Measurements from ENCODE around the gene RASAL2. TPM values are rescaled to one million over a fixed set of nuclear protein-coding genes. Genes with fewer than 3 reads are reported as not detected.

RASAL2 gene
- total RNA-seq, 2 experiments from 2014 or later = not detected

DNA sequence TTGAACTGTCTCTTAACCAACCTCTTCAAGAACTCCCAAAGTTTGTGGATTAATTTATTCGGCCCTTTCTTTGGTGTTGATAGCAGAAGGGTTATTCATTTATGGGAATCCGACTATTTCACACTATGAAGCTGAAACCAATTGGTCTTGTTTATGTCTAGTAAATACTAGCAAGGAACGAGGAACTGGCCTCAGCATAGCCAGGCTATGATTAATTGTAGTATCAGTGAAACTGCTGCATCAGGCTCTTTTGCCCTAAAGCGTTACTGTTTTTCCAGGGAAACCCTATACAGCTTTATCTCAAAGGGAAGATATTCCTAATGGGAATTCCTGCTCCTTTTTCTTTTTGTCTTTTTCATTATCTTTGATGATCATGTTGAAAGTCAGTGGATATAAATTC is 367.8 kb downstream of the RASAL2 start:
- no peak overlapping the region for H3K27ac Mint-ChIP-seq
- ATAC-seq = no peak
- peaks cover 2% of the 10 kb centered on the region for H3K27me3 Mint-ChIP-seq

GRCh38 chr1:178464141-178464540 is 370.2 kb downstream of the RASAL2 start:
- peaks cover 4% of the 10 kb centered on the region for H3K27me3 Mint-ChIP-seq
- TF ChIP-seq, protein P1, sequence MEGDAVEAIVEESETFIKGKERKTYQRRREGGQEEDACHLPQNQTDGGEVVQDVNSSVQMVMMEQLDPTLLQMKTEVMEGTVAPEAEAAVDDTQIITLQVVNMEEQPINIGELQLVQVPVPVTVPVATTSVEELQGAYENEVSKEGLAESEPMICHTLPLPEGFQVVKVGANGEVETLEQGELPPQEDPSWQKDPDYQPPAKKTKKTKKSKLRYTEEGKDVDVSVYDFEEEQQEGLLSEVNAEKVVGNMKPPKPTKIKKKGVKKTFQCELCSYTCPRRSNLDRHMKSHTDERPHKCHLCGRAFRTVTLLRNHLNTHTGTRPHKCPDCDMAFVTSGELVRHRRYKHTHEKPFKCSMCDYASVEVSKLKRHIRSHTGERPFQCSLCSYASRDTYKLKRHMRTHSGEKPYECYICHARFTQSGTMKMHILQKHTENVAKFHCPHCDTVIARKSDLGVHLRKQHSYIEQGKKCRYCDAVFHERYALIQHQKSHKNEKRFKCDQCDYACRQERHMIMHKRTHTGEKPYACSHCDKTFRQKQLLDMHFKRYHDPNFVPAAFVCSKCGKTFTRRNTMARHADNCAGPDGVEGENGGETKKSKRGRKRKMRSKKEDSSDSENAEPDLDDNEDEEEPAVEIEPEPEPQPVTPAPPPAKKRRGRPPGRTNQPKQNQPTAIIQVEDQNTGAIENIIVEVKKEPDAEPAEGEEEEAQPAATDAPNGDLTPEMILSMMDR (IDR thresholded peaks at IDR 0.05) = no peak
- POLR2A ChIA-PET = no interaction called here
- no peak overlapping the region for H3K4me3 Mint-ChIP-seq
- H3K4me1 Mint-ChIP-seq (ENCODE audit: low read depth) = no peaks in the 10 kb centered on the region
- DNase-seq (no peak), ATAC-seq (no peak)
- no peaks in the 10 kb centered on the region for H3K9me3 Mint-ChIP-seq
- H3K27ac Mint-ChIP-seq = no peak overlapping the region
- intact Hi-C loops (cut with micrococcal nuclease) = no loop called here
- CTCF ChIA-PET = interaction anchor here (0.7 kb wide), 1 partner anchor 38 kb away, joined by 3 read pairs; no protein-coding TSS in a partner anchor
- no peaks in the 10 kb centered on the region for H3K36me3 Mint-ChIP-seq (ENCODE audit: low read depth)

More for the DNA sequence above, 367.8 kb downstream of the RASAL2 start:
- POLR2A ChIA-PET = no interaction called here
- TF ChIP-seq, protein P1 (IDR thresholded peaks at IDR 0.05) = no peak
- no peak overlapping the region for H3K4me3 Mint-ChIP-seq
- DNase-seq = no peak
- no peaks in the 10 kb centered on the region for H3K9me3 Mint-ChIP-seq
- H3K4me1 Mint-ChIP-seq (ENCODE audit: low read depth) = no peaks in the 10 kb centered on the region
- intact Hi-C loops (cut with micrococcal nuclease) = no loop called here
- CTCF ChIA-PET = no interaction called here
- no peaks in the 10 kb centered on the region for H3K36me3 Mint-ChIP-seq (ENCODE audit: low read depth)

- Mint-ChIP-seq H3K4me1 (ENCODE audit: low read depth) (no peaks in the 10 kb centered on the region), H3K27ac (no peak overlapping the region), H3K4me3 (no peak overlapping the region), H3K36me3 (ENCODE audit: low read depth) (no peaks in the 10 kb centered on the region), H3K9me3 (no peaks in the 10 kb centered on the region), H3K27me3 (peaks cover 4% of the 10 kb centered on the region)
- POLR2A ChIA-PET = no interaction called here
- TF ChIP-seq, protein P1 (IDR thresholded peaks at IDR 0.05) = no peak
- intact Hi-C loops (cut with micrococcal nuclease) = no loop called here
- ATAC-seq (no peak), DNase-seq (no peak)
- CTCF ChIA-PET = interaction anchor here (0.7 kb wide), 1 partner anchor 38 kb away, joined by 3 read pairs; no protein-coding TSS in a partner anchor
These were observed 370.7 kb downstream of the RASAL2 start for GRCh38 chr1:178464566-178464965.

DNA sequence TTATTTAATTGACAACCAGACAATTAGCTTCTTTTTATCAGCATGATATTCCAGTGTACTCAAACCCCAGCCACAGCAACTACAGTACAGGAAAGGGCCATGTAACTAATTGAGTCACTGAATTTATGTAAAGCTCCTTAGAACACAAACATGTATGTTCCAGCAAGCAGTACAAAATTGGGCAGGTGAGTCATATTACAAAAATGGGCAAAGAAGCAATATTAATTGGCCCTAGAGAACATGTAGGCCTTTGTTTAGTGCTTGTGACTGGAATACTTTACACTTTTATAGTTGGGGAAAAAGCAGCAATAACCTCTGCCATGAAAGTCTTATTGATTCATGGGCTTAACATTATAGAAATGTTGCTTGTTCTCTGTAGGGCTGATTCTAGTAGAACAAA is 371.1 kb downstream of the RASAL2 start:
- TF ChIP-seq, protein P1 (IDR thresholded peaks at IDR 0.05) = no peak
- DNase-seq = no peak
- H3K4me3 Mint-ChIP-seq = no peak overlapping the region
- ChIA-PET CTCF (interaction anchor here (0.7 kb wide), 1 partner anchor 37 kb away, joined by 3 read pairs; no protein-coding TSS in a partner anchor), POLR2A (interaction anchor here (1.3 kb wide), 1 partner anchor 10 kb away, joined by 3 read pairs; no protein-coding TSS in a partner anchor)
- no peak overlapping the region for H3K27ac Mint-ChIP-seq
- H3K27me3 Mint-ChIP-seq = peaks cover 4% of the 10 kb centered on the region
- no peaks in the 10 kb centered on the region for H3K4me1 Mint-ChIP-seq (ENCODE audit: low read depth)
- H3K9me3 Mint-ChIP-seq = no peaks in the 10 kb centered on the region
- intact Hi-C loops (cut with micrococcal nuclease) = no loop called here
- no peaks in the 10 kb centered on the region for H3K36me3 Mint-ChIP-seq (ENCODE audit: low read depth)
- no peak for ATAC-seq

DNA sequence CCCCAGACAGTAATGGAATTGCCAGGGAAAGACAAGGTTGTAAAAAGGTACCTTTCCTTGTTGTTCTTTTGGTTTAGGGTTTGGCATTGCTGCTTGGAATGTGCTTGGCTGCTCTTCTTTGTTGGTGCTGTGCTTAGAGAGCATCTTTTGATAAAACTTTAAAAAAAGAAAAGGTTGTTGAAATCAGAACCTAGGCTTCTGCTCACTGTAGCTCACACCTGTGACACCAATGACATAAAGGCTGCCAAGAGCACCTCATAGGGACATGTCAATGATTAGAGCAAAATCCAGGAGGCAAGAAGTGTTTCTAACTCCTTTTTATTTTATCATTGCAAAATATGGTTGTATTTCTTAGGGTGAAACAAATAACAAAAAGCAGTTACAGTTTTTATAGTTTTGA is 373.9 kb downstream of the RASAL2 start:
- no peaks in the 10 kb centered on the region for H3K9me3 Mint-ChIP-seq
- intact Hi-C loops (cut with micrococcal nuclease) = no loop called here
- no peak overlapping the region for H3K27ac Mint-ChIP-seq
- no peak overlapping the region for H3K4me3 Mint-ChIP-seq
- H3K4me1 Mint-ChIP-seq (ENCODE audit: low read depth) = no peaks in the 10 kb centered on the region
- ChIA-PET POLR2A (no interaction called here), CTCF (no interaction called here)
- TF ChIP-seq, protein P1 (IDR thresholded peaks at IDR 0.05) = no peak
- ATAC-seq (no peak), DNase-seq (no peak)
- H3K27me3 Mint-ChIP-seq = peaks cover 6% of the 10 kb centered on the region
- no peaks in the 10 kb centered on the region for H3K36me3 Mint-ChIP-seq (ENCODE audit: low read depth)

Data from activated CD8-positive, alpha-beta T cell treated with anti-CD3 and anti-CD28 coated beads for 36 hours (primary cell).